NCI-H2029 treated with DMSO at 0.1 percent for 48 hours (cell line): ENCODE data around the gene MACROD2.

Experiments
- DNase-seq: peaks from one replicate; lab custom pipeline; 2025; lab: John Stamatoyannopoulos, UW

The MACROD2 gene

GRCh38 chr20:15544742-15545141, 1549.4 kb downstream of the MACROD2 start:
- no peak for DNase-seq

GRCh38 chr20:15546525-15547023, 1551.3 kb downstream of the MACROD2 start:
- no peak for DNase-seq

- no peak for DNase-seq
These were observed 1551.8 kb downstream of the MACROD2 start for GRCh38 chr20:15547119-15547518.

GRCh38 chr20:15550116-15550870, 1555.0 kb downstream of the MACROD2 start:
- DNase-seq, result no peak

GRCh38 chr20:15555913-15556312, 1560.6 kb downstream of the MACROD2 start:
- no peak for DNase-seq

- no peak for DNase-seq
These were observed 1561.6 kb downstream of the MACROD2 start for GRCh38 chr20:15556869-15557268.

- no peak for DNase-seq
These were observed 1565.8 kb downstream of the MACROD2 start for GRCh38 chr20:15561070-15561569.

- no peak for DNase-seq
These were observed 1566.5 kb downstream of the MACROD2 start for GRCh38 chr20:15561707-15562404.

GRCh38 chr20:15563836-15564235, 1568.5 kb downstream of the MACROD2 start:
- DNase-seq, result no peak

GRCh38 chr20:15564981-15565380, 1569.7 kb downstream of the MACROD2 start:
- no peak for DNase-seq

- DNase-seq, result no peak
These were observed 1570.5 kb downstream of the MACROD2 start for GRCh38 chr20:15565786-15566185.

- DNase-seq, result no peak
These were observed 1571.9 kb downstream of the MACROD2 start for GRCh38 chr20:15567219-15567618.

- no peak for DNase-seq
These were observed 1574.8 kb downstream of the MACROD2 start for GRCh38 chr20:15570156-15570555.

- no peak for DNase-seq
These were observed 1575.7 kb downstream of the MACROD2 start for GRCh38 chr20:15571056-15571455.

GRCh38 chr20:15575255-15575654, 1579.9 kb downstream of the MACROD2 start:
- DNase-seq, result no peak

GRCh38 chr20:15576411-15576810, 1581.1 kb downstream of the MACROD2 start:
- no peak for DNase-seq

- no peak for DNase-seq
These were observed 1582.8 kb downstream of the MACROD2 start for GRCh38 chr20:15578113-15578512.

- DNase-seq, result no peak
These were observed 1584.4 kb downstream of the MACROD2 start for GRCh38 chr20:15579688-15580087.

GRCh38 chr20:15582146-15582760, 1586.9 kb downstream of the MACROD2 start:
- no peak for DNase-seq

- no peak for DNase-seq
These were observed 1589.2 kb downstream of the MACROD2 start for GRCh38 chr20:15584507-15584906.

- no peak for DNase-seq
These were observed 1597.8 kb downstream of the MACROD2 start for GRCh38 chr20:15593081-15593480.

- no peak for DNase-seq
These were observed 1598.9 kb downstream of the MACROD2 start for GRCh38 chr20:15594158-15594695.
